Chondrocyte (in vitro differentiated cells): ENCODE measurements around the gene BICC1. TPM values are rescaled to one million over a fixed set of nuclear protein-coding genes. Genes with fewer than 3 reads are reported as not detected.

Experiments used
- DNase-seq: peaks from one replicate; pipeline ENCODE4 v3.0.0; 2021; ENCODE audit warnings: mixed read lengths, low spot score
- H3K27ac Mint-ChIP-seq: one replicate; pipeline ENCODE4 v1.8.0; 2021; ENCODE audit warnings: mild to moderate bottlenecking, moderate library complexity, mixed read lengths; ENCODE audit not compliant: unreplicated experiment
- H3K27me3 Mint-ChIP-seq: 2 replicates; pipeline ENCODE4 v1.8.0; 2021; ENCODE audit warnings: low read depth, mixed read lengths
- H3K36me3 Mint-ChIP-seq: 2 replicates; pipeline ENCODE4 v1.8.0; 2021; ENCODE audit warnings: low read depth, mixed read lengths
- H3K4me1 Mint-ChIP-seq: 2 replicates; pipeline ENCODE4 v1.8.0; 2021; ENCODE audit warnings: low read depth, mild to moderate bottlenecking, mixed read lengths
- H3K4me3 Mint-ChIP-seq: one replicate; pipeline ENCODE4 v1.8.0; 2021; ENCODE audit warnings: mild to moderate bottlenecking, moderate library complexity, mixed read lengths; ENCODE audit not compliant: unreplicated experiment
- H3K9me3 Mint-ChIP-seq: 2 replicates; pipeline ENCODE4 v1.8.0; 2021; ENCODE audit warnings: low read depth, mixed read lengths
- total RNA-seq: library from RNA; stranded (reverse); gene quantifications from 3 replicates; pipeline ENCODE4 v1.2.1, GENCODE V29; 2021
- TF ChIP-seq, protein P1 (sequence below): fragments of 200-600 bp; sonication (generic); IDR thresholded peaks from 2 replicates; pipeline ENCODE4 v1.5.0; 2021; ENCODE audit warnings: antibody characterized with exemption, mild to moderate bottlenecking, moderate library complexity

BICC1 gene
- total RNA-seq, 1 donor from 2014 or later, result 32.4 TPM

- H3K9me3 Mint-ChIP-seq, result no peaks in the 10 kb centered on the region
- peaks cover 72% of the 10 kb centered on the region for H3K4me1 Mint-ChIP-seq
- TF ChIP-seq, protein P1, sequence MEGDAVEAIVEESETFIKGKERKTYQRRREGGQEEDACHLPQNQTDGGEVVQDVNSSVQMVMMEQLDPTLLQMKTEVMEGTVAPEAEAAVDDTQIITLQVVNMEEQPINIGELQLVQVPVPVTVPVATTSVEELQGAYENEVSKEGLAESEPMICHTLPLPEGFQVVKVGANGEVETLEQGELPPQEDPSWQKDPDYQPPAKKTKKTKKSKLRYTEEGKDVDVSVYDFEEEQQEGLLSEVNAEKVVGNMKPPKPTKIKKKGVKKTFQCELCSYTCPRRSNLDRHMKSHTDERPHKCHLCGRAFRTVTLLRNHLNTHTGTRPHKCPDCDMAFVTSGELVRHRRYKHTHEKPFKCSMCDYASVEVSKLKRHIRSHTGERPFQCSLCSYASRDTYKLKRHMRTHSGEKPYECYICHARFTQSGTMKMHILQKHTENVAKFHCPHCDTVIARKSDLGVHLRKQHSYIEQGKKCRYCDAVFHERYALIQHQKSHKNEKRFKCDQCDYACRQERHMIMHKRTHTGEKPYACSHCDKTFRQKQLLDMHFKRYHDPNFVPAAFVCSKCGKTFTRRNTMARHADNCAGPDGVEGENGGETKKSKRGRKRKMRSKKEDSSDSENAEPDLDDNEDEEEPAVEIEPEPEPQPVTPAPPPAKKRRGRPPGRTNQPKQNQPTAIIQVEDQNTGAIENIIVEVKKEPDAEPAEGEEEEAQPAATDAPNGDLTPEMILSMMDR, result no peak
- H3K4me3 Mint-ChIP-seq, result no peak overlapping the region
- DNase-seq, result no peak
- no peaks in the 10 kb centered on the region for H3K27me3 Mint-ChIP-seq
- H3K36me3 Mint-ChIP-seq, result no peaks in the 10 kb centered on the region
- H3K27ac Mint-ChIP-seq, result peak overlapping the region; percentile 65
These were observed 263.4 kb downstream of the BICC1 start for GRCh38 chr10:58775960-58776567.

- Mint-ChIP-seq H3K4me1 (peaks cover 74% of the 10 kb centered on the region), H3K27ac (peak overlapping the region; percentile 59), H3K9me3 (no peaks in the 10 kb centered on the region), H3K4me3 (no peak overlapping the region), H3K27me3 (no peaks in the 10 kb centered on the region), H3K36me3 (no peaks in the 10 kb centered on the region)
- TF ChIP-seq, protein P1, result no peak
- no peak for DNase-seq
These were observed 264.1 kb downstream of the BICC1 start for GRCh38 chr10:58776568-58777318.

DNA sequence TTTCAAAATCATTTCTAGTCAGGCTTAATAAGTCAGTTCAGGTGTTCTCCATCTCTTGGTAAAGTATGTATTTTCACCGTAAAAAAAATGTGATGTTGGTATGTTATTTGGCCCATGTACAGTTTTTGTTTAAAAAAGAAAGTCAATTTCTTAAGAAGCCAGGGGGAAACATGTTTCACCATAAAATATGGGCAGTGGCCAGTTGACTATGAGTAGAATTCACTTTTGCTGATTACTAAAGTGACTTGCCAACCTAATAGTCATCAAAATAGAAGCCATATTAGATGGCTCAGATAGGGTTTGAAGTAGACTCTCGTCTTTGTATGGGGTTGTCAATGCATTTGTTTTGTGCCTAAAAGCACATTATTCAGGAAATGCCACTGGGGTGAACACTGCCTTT is 266.3 kb downstream of the BICC1 start:
- no peak for DNase-seq
- no peaks in the 10 kb centered on the region for H3K36me3 Mint-ChIP-seq
- TF ChIP-seq, protein P1, result no peak
- no peak overlapping the region for H3K4me3 Mint-ChIP-seq
- peaks cover 80% of the 10 kb centered on the region for H3K4me1 Mint-ChIP-seq
- H3K9me3 Mint-ChIP-seq, result no peaks in the 10 kb centered on the region
- H3K27ac Mint-ChIP-seq, result no peak overlapping the region
- H3K27me3 Mint-ChIP-seq, result no peaks in the 10 kb centered on the region

- H3K36me3 Mint-ChIP-seq, result no peaks in the 10 kb centered on the region
- H3K4me1 Mint-ChIP-seq, result peaks cover 74% of the 10 kb centered on the region
- no peak for DNase-seq
- no peaks in the 10 kb centered on the region for H3K9me3 Mint-ChIP-seq
- no peak overlapping the region for H3K27ac Mint-ChIP-seq
- TF ChIP-seq, protein P1, result no peak
- H3K27me3 Mint-ChIP-seq, result no peaks in the 10 kb centered on the region
- H3K4me3 Mint-ChIP-seq, result no peak overlapping the region
These were observed 266.9 kb downstream of the BICC1 start for GRCh38 chr10:58779594-58779993.

GRCh38 chr10:58780476-58780875 is 267.8 kb downstream of the BICC1 start:
- Mint-ChIP-seq H3K27me3 (no peaks in the 10 kb centered on the region), H3K4me3 (no peak overlapping the region), H3K27ac (peak overlapping the region; percentile 8), H3K9me3 (no peaks in the 10 kb centered on the region), H3K36me3 (peaks cover 2% of the 10 kb centered on the region), H3K4me1 (peaks cover 72% of the 10 kb centered on the region)
- DNase-seq, result no peak
- TF ChIP-seq, protein P1, result no peak
